ENCODE results near the gene CDKAL1. TPM values are rescaled to one million over a fixed set of nuclear protein-coding genes. Genes with fewer than 3 reads are reported as not detected.
"Not testable (repeated sequence)": the region's sequence is repeated elsewhere in the genome, so short reads cannot be mapped to it uniquely, and the experiment has no call there.

CDKAL1 gene
- total RNA-seq, 1 donor from 2014 or later: 11.3 TPM

GRCh38 chr6:20916086-20916485 lies 381.8 kb downstream of the CDKAL1 start:
- no peak for DNase-seq (ENCODE audit: extremely low spot score in 2 of 2)
- intact Hi-C loops (cut with DNase I): no loop called here
- TF ChIP-seq POLR2A (IDR thresholded peaks at IDR 0.05): no peak
- TF ChIP-seq POLR2AphosphoS5 (IDR thresholded peaks at IDR 0.05; ENCODE audit: insufficient read depth in 1 of 2, low read depth in 1 of 2): no peak
- TF ChIP-seq, protein P1, sequence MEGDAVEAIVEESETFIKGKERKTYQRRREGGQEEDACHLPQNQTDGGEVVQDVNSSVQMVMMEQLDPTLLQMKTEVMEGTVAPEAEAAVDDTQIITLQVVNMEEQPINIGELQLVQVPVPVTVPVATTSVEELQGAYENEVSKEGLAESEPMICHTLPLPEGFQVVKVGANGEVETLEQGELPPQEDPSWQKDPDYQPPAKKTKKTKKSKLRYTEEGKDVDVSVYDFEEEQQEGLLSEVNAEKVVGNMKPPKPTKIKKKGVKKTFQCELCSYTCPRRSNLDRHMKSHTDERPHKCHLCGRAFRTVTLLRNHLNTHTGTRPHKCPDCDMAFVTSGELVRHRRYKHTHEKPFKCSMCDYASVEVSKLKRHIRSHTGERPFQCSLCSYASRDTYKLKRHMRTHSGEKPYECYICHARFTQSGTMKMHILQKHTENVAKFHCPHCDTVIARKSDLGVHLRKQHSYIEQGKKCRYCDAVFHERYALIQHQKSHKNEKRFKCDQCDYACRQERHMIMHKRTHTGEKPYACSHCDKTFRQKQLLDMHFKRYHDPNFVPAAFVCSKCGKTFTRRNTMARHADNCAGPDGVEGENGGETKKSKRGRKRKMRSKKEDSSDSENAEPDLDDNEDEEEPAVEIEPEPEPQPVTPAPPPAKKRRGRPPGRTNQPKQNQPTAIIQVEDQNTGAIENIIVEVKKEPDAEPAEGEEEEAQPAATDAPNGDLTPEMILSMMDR (IDR thresholded peaks at IDR 0.05): no peak
- no peak overlapping the region for H3K27ac ChIP-seq
- H3K9me3 ChIP-seq: no peaks in the 10 kb centered on the region
- H3K4me3 ChIP-seq: no peak overlapping the region
- H3K36me3 ChIP-seq: no peaks in the 10 kb centered on the region
- peaks cover under 1% of the 10 kb centered on the region for H3K4me1 ChIP-seq
- no peaks in the 10 kb centered on the region for H3K27me3 ChIP-seq

DNA sequence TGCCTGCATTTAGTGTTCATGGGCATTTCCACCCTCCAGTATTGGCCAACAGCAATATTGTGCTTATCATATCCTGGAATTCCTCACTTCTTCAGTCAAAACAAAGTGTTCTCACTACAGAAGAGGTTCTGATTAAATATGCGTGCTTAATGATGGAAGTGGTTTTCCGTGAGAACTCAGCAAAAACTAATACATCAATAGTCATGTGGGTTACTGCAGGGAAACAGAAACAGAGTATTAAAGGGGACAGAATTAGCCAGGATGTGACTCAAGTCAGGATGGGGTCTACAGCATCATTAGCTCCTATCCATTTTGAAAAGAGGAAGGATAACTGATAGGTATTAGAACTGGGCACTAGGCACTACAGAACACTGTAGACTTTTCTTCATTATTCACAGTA lies 384.6 kb downstream of the CDKAL1 start:
- Histone ChIP-seq H3K4me3 (no peak overlapping the region), H3K27me3 (no peaks in the 10 kb centered on the region), H3K36me3 (no peaks in the 10 kb centered on the region), H3K4me1 (peaks cover 3% of the 10 kb centered on the region), H3K9me3 (no peaks in the 10 kb centered on the region), H3K27ac (no peak overlapping the region)
- no peak for TF ChIP-seq POLR2A (IDR thresholded peaks at IDR 0.05)
- TF ChIP-seq, protein P1 (IDR thresholded peaks at IDR 0.05): no peak
- TF ChIP-seq POLR2AphosphoS5 (IDR thresholded peaks at IDR 0.05; ENCODE audit: insufficient read depth in 1 of 2, low read depth in 1 of 2): no peak
- DNase-seq (ENCODE audit: extremely low spot score in 2 of 2): no peak
- intact Hi-C loops (cut with DNase I): no loop called here

GRCh38 chr6:20919677-20920385 lies 385.6 kb downstream of the CDKAL1 start:
- no peak for DNase-seq (ENCODE audit: extremely low spot score in 2 of 2)
- H3K27me3 ChIP-seq: no peaks in the 10 kb centered on the region
- H3K4me1 ChIP-seq: peaks cover 3% of the 10 kb centered on the region
- no peak for TF ChIP-seq POLR2A (IDR thresholded peaks at IDR 0.05)
- TF ChIP-seq, protein P1 (IDR thresholded peaks at IDR 0.05): no peak
- TF ChIP-seq POLR2AphosphoS5 (IDR thresholded peaks at IDR 0.05; ENCODE audit: insufficient read depth in 1 of 2, low read depth in 1 of 2): no peak
- intact Hi-C loops (cut with DNase I): no loop called here
- no peaks in the 10 kb centered on the region for H3K36me3 ChIP-seq
- H3K9me3 ChIP-seq: no peaks in the 10 kb centered on the region
- no peak overlapping the region for H3K27ac ChIP-seq
- H3K4me3 ChIP-seq: no peak overlapping the region

DNA sequence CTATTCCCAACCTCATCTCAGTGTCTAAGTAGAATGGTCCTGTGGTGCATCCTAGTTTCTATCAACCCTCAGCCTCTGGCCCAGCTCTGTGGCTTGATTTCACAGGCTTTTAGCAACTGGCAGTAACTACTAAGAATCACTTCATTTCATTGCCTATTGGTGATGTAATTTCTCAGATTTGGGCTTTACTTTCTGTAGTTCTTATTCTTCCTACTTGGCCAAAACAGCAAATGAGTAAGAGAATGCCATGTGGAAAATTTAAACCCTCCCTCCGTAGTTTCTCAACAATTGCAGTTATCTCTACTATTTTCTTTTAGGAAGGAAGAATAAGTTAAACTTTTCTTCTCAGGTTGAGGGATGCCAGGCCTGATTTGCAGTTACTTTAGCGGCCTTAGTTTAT lies 387.3 kb downstream of the CDKAL1 start:
- H3K9me3 ChIP-seq: no peaks in the 10 kb centered on the region
- peak overlapping the region; percentile 10 for H3K27ac ChIP-seq
- no peak for DNase-seq (ENCODE audit: extremely low spot score in 2 of 2)
- no peaks in the 10 kb centered on the region for H3K36me3 ChIP-seq
- no peaks in the 10 kb centered on the region for H3K27me3 ChIP-seq
- intact Hi-C loops (cut with DNase I): no loop called here
- no peak for TF ChIP-seq POLR2AphosphoS5 (IDR thresholded peaks at IDR 0.05; ENCODE audit: insufficient read depth in 1 of 2, low read depth in 1 of 2)
- H3K4me1 ChIP-seq: peaks cover 3% of the 10 kb centered on the region
- H3K4me3 ChIP-seq: no peak overlapping the region

DNA sequence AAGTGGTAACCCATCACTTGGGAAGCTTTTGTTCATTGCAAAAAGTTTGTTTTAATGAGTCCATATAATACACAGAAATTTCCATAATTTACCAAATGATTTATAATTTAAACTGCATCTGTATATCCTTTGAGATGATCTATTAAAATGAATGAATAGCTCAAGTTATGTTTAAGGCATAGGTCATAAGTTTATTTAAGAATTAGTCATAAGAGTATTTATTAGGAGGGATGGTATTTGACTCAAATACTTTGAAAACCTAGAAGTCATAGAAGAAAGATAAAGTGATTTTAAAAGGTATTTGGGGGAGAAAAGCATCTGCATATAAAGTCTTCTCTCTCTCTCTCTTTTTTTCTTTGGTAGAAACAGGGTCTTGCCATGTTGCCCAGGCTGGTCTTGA lies 388.5 kb downstream of the CDKAL1 start:
- H3K9me3 ChIP-seq: no peaks in the 10 kb centered on the region
- TF ChIP-seq POLR2A (IDR thresholded peaks at IDR 0.05) (no peak), POLR2AphosphoS5 (IDR thresholded peaks at IDR 0.05; ENCODE audit: insufficient read depth in 1 of 2, low read depth in 1 of 2) (no peak)
- TF ChIP-seq, protein P1 (IDR thresholded peaks at IDR 0.05): no peak
- no peaks in the 10 kb centered on the region for H3K36me3 ChIP-seq
- peaks cover 3% of the 10 kb centered on the region for H3K4me1 ChIP-seq
- H3K4me3 ChIP-seq: no peak overlapping the region
- H3K27me3 ChIP-seq: no peaks in the 10 kb centered on the region
- DNase-seq (ENCODE audit: extremely low spot score in 2 of 2): no peak
- intact Hi-C loops (cut with DNase I): no loop called here
- H3K27ac ChIP-seq: no peak overlapping the region

GRCh38 chr6:20924094-20924493 lies 389.8 kb downstream of the CDKAL1 start:
- DNase-seq (ENCODE audit: extremely low spot score in 2 of 2); H3K4me3 ChIP-seq; H3K27me3 ChIP-seq; H3K9me3 ChIP-seq; H3K36me3 ChIP-seq; H3K4me1 ChIP-seq; intact Hi-C loops (cut with DNase I); H3K27ac ChIP-seq: not testable (repeated sequence)

All from vagina (tissue), 2 donors.